Gastroesophageal sphincter (tissue), 4 donors: ENCODE data around the gene EVL. TPM values are rescaled to one million over a fixed set of nuclear protein-coding genes. Genes with fewer than 3 reads are reported as not detected.

Source experiments
- ATAC-seq: fragments of 150-250 bp; one replicate; pipeline ENCODE4 v1.9.1; 2016; ENCODE audit warnings: mild to moderate bottlenecking, moderate library complexity
- H3K27ac ChIP-seq, 4 donors: fragments of 200-600 bp; sonication (generic) in 3 of 4; 1 replicate in 3 of 4; 2 replicates in 1 of 4; pipeline ENCODE4 v1.5.1; 2016 to 2019
- H3K27me3 ChIP-seq: fragments of 200-600 bp; sonication (generic); one replicate; pipeline ENCODE4 v1.5.1; 2019
- H3K36me3 ChIP-seq, 2 donors: fragments of 200-600 bp; sonication (generic); one replicate each; pipeline ENCODE4 v1.5.1; 2019; ENCODE audit warnings: control low read depth in 1 of 2
- H3K4me1 ChIP-seq, 3 donors: fragments of 200-600 bp; sonication (generic); 1 replicate in 2 of 3; 2 replicates in 1 of 3; pipeline ENCODE4 v1.5.1; 2016 to 2019; ENCODE audit warnings: control low read depth in 2 of 3
- H3K4me3 ChIP-seq, 2 donors: fragments of 200-600 bp; sonication (generic); one replicate each; pipeline ENCODE4 v1.5.1; 2019; ENCODE audit warnings: mild to moderate bottlenecking in 1 of 2, moderate library complexity in 1 of 2
- H3K9me3 ChIP-seq, 3 donors: fragments of 200-600 bp; sonication (generic); one replicate each; pipeline ENCODE4 v1.5.1; 2017 to 2019; ENCODE audit warnings: control low read depth in 2 of 3
- EP300 ChIP-seq: sonication (generic); formaldehyde crosslinking; IDR thresholded peaks from one replicate; pipeline ENCODE4 v1.6.1; 2017; ENCODE audit warnings: antibody characterized with exemption, mild to moderate bottlenecking
- POLR2A ChIP-seq, 2 donors: fragments of 450-650 bp; IDR thresholded peaks; one replicate each; pipeline ENCODE4 v1.6.1; 2017; ENCODE audit warnings: antibody characterized with exemption in 2 of 2, mild to moderate bottlenecking in 2 of 2, moderate library complexity in 1 of 2
- POLR2AphosphoS5 ChIP-seq: sonication (generic); formaldehyde crosslinking; IDR thresholded peaks from one replicate; pipeline ENCODE4 v1.6.1; 2017; ENCODE audit warnings: antibody characterized with exemption
- WGBS, 2 donors: methylation state at CpG; one replicate each; pipeline ENCODE4 v1.1.5; 2018; ENCODE audit warnings: low coverage in 1 of 2; 5-methylcytosine and 5-hydroxymethylcytosine counted together
- total RNA-seq, 4 donors: library from RNA; depleted of rRNA; stranded (reverse); fragments of >200 nt; gene quantifications; one replicate each; pipeline ENCODE4 v1.1.0, GENCODE V29; 2016
- TF ChIP-seq, protein P1 (sequence below), 4 experiments: fragments of 200-600 bp in 2 of 4; fragments of 450-650 bp in 2 of 4; sonication (generic) in 1 of 4; IDR thresholded peaks; one replicate each; pipeline ENCODE4 v1.5.1; 2017 to 2019; ENCODE audit warnings: antibody characterized with exemption in 4 of 4, mild to moderate bottlenecking in 2 of 4, moderate library complexity in 2 of 4

EVL gene
- total RNA-seq, 4 donors from 2014 or later = 36.1 to 42.6 (median 38.5) TPM

DNA sequence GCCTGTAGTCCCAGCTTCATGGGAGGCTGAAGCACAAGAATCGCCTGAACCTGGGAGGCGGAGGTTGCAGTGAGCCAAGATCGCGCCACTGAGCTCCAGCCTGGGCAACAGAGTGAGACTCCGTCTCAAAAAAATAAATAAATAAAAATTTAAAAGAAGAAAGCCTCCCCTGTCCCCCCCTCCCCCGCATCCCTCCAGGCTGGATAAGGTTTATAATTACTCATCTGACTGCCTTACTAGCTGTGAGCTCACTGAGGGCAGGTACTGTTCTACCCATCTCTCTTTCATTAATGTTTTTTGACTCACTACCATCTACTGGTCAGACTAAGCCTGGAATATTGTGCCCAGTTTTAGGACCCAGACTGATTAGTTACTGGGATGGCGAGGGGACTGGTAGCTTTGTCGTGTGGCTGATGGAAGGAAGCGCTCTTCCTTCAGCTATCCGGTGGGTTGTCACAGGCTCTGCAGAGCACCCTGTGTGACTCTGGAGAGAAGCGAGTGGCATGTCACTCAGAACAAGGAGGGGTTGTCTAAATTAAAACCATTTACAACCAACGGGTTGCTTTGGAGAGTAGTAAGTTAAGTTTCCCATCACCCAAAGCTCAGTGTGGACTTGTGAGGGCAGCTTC lies 16.9 kb downstream of the EVL start:
- ATAC-seq = no peak
- H3K27me3 ChIP-seq = no peaks in the 10 kb centered on the region
- peaks cover 0 to 26% of the 10 kb centered on the region in 2 donors for H3K36me3 ChIP-seq
- peaks cover 0 to 14% (median 0%) of the 10 kb centered on the region in 3 donors for H3K4me1 ChIP-seq
- H3K27ac ChIP-seq = no peak overlapping the region
- no peak overlapping the region for H3K4me3 ChIP-seq
- no peak for TF ChIP-seq POLR2AphosphoS5
- 87 to 94% methylated on average over 3 to 7 of the region's 12 CpGs for WGBS, 2 donors
- no peaks in the 10 kb centered on the region for H3K9me3 ChIP-seq

DNA sequence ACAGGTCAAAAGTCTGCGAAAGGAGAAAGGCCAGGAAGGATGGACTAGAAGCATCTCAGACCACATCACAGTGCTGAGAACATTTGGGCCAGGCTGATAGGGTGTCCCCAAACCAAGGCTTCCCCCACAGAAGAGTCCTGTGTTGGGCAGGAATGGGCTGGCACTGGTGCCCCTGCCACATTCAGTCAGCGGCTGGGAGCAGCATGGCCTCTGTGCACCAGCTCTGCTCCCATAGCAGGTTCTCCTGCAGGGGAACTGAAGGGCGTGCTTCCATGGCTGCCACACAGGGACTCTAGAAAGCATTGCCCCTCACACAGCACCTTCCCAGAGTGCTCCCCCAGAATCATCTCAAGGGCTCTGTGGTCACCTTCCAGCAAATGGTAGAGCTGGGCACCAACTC lies 17.5 kb downstream of the EVL start:
- Histone ChIP-seq H3K27me3 (no peaks in the 10 kb centered on the region), H3K4me3 (no peak overlapping the region), H3K4me1 (peaks cover 0 to 14% (median 0%) of the 10 kb centered on the region in 3 donors), H3K36me3 (peaks cover 0 to 32% of the 10 kb centered on the region in 2 donors), H3K9me3 (no peaks in the 10 kb centered on the region), H3K27ac (no peak overlapping the region)
- no peak for TF ChIP-seq POLR2A (IDR thresholded peaks at IDR 0.05)
- no peak for TF ChIP-seq EP300
- no peak for TF ChIP-seq POLR2AphosphoS5
- TF ChIP-seq, protein P1, sequence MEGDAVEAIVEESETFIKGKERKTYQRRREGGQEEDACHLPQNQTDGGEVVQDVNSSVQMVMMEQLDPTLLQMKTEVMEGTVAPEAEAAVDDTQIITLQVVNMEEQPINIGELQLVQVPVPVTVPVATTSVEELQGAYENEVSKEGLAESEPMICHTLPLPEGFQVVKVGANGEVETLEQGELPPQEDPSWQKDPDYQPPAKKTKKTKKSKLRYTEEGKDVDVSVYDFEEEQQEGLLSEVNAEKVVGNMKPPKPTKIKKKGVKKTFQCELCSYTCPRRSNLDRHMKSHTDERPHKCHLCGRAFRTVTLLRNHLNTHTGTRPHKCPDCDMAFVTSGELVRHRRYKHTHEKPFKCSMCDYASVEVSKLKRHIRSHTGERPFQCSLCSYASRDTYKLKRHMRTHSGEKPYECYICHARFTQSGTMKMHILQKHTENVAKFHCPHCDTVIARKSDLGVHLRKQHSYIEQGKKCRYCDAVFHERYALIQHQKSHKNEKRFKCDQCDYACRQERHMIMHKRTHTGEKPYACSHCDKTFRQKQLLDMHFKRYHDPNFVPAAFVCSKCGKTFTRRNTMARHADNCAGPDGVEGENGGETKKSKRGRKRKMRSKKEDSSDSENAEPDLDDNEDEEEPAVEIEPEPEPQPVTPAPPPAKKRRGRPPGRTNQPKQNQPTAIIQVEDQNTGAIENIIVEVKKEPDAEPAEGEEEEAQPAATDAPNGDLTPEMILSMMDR (IDR thresholded peaks at IDR 0.05) = no peak
- WGBS, 2 donors = 90 to 100% methylated on average over 2 to 3 of the region's 3 CpGs
- no peak for ATAC-seq

DNA sequence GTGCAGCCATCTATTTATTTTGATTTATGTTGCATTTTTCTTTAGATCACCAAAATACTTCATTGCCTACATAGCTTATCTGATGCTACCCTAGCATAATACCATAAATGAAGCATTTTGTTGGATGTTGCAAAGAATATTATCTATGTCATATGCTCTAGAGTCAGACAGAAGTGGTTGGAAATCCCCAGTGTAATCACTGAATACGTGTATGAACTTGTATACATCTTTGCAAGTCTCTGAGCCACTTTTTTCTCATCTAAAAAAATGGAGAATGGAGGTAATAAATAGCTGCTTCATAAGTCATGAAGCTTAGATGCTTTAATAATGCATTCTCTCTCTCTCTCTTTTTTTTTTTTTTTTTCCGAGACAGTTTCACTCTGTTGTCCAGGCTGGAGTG lies 18.5 kb downstream of the EVL start:
- TF ChIP-seq, protein P1 (IDR thresholded peaks at IDR 0.05) = no peak
- TF ChIP-seq EP300 (no peak), POLR2A (IDR thresholded peaks at IDR 0.05) (no peak), POLR2AphosphoS5 (no peak)
- no peak overlapping the region for H3K27ac ChIP-seq
- peaks cover 0 to 42% of the 10 kb centered on the region in 2 donors for H3K36me3 ChIP-seq
- H3K27me3 ChIP-seq = no peaks in the 10 kb centered on the region
- H3K4me1 ChIP-seq = peaks cover 0 to 13% (median 0%) of the 10 kb centered on the region in 3 donors
- no peak overlapping the region for H3K4me3 ChIP-seq
- WGBS, 2 donors = 26 to 31% methylated on average over 2 of the region's 2 CpGs
- ATAC-seq = no peak
- no peaks in the 10 kb centered on the region for H3K9me3 ChIP-seq

DNA sequence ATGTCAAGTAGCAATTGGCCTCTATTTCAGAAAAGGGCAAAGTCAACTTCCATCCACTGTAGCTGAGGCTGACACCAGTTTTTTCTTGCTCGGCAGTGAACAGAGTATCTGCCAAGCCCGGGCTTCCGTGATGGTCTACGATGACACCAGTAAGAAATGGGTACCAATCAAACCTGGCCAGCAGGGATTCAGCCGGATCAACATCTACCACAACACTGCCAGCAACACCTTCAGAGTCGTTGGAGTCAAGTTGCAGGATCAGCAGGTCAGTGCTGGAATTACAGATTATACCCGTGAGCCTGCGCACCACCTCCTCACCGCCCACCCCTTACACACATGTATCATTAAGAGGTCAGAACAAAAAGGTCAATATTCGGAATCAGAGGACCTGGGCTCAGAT lies 19.4 kb downstream of the EVL start:
- no peaks in the 10 kb centered on the region for H3K9me3 ChIP-seq
- no peak overlapping the region for H3K4me3 ChIP-seq
- 95 to 100% methylated on average over 4 to 9 of the region's 10 CpGs for WGBS, 2 donors
- no peaks in the 10 kb centered on the region for H3K27me3 ChIP-seq
- peaks cover 0 to 4% (median 0%) of the 10 kb centered on the region in 3 donors for H3K4me1 ChIP-seq
- H3K27ac ChIP-seq = no peak overlapping the region
- TF ChIP-seq POLR2AphosphoS5 (no peak), EP300 (no peak), POLR2A (IDR thresholded peaks at IDR 0.05) (no peak)
- TF ChIP-seq, protein P1 (IDR thresholded peaks at IDR 0.05) = no peak
- no peak for ATAC-seq
- peaks cover 0 to 45% of the 10 kb centered on the region in 2 donors for H3K36me3 ChIP-seq

DNA sequence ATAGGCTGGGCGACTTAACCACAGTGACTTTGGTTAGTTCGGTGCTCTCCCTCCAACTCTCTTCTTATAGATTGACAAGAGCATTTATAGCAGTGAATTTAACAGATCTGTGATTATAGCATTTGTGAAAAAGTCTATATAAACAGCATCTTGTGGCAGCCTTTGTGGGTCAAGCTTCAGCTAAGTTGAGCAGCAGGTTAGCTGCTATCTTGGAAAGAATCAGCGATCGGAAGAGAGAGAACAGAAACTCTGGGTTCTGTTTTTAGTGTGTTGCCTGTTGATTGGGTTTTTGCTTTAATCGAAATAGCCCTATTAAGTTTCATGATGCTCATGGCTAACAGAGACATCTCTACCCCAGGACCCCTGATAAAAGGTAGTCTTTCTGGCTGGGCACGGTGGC lies 20.2 kb downstream of the EVL start:
- Histone ChIP-seq H3K9me3 (no peaks in the 10 kb centered on the region), H3K27me3 (no peaks in the 10 kb centered on the region), H3K36me3 (peaks cover 0 to 45% of the 10 kb centered on the region in 2 donors), H3K4me1 (no peaks in the 10 kb centered on the region), H3K4me3 (no peak overlapping the region), H3K27ac (no peak overlapping the region)
- WGBS, 2 donors = 94 to 98% methylated on average over 4 to 6 of the region's 6 CpGs
- ATAC-seq = no peak
- no peak for TF ChIP-seq EP300
- TF ChIP-seq POLR2AphosphoS5 = no peak
- TF ChIP-seq, protein P1 (IDR thresholded peaks at IDR 0.05) = no peak
- TF ChIP-seq POLR2A (IDR thresholded peaks at IDR 0.05) = no peak
